Activated CD8-positive, alpha-beta memory T cell treated with anti-CD3 and anti-CD28 coated beads, Interleukin-2, amount 50 U/mL, for 1 hour (primary cell): ENCODE measurements around the gene PRAMEF27.
"Not testable (repeated sequence)": the region's sequence is repeated elsewhere in the genome, so short reads cannot be mapped to it uniquely, and the experiment has no call there.

ENCODE experiments used
- DNase-seq: peaks from one replicate; pipeline ENCODE4 v3.0.0-alpha.2; 2020; ENCODE audit errors: extremely low read depth

PRAMEF27 gene

DNA sequence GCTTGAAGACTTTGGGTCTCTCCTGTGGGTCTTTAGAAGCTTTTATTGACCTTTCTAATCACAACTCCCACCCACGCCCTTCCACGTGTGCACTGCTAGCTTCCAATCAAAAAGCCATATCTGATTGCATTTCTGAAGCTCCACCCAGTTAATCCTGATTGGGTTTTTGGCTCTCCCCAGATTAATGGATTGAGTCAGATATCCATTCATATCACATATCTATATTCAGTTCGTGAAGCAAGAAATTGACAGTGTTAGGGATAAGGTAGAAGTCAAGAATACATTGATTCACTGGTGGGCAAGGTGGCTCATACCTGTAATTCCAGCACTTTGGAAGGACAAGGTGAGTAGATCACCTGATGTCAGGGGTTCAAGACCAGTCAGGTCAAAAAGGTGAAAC is at the start of gene PRAMEF27:
Gene PRAMEF27 (minus strand): TSS at position 101 of the 400 bp plus-strand sequence. CDS start 2,916 bp downstream, outside the sequence.
- DNase-seq, result not testable (repeated sequence)

DNA sequence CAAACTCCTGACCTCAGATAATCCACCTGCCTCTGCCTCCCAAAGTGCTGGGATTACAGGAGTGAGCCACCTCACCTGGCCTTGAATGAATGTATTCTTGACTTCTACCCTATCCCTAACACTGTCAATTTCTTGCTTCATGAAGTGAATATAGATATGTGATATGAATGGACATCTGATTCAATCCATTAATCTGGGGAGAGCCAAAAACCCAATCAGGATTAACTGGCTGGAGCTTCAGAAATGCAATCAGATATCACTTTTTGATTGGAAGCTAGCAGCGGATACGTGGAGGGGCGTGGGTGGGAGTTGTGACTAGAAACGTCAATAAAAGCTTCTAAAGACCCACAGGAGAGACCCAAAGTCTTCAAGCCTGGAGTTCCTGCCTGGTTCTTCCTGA is 14.1 kb upstream of the PRAMEF27 start, which contains the start of gene PRAMEF25:
Gene PRAMEF25 (plus strand): TSS at position 301 of the 400 bp plus-strand sequence. CDS start 2,920 bp downstream, outside the sequence.
- DNase-seq, result not testable (repeated sequence)

- DNase-seq, result not testable (repeated sequence)
Measured at GRCh38 chr1:13019846-13020245, 36.5 kb downstream of the PRAMEF27 start.

DNA sequence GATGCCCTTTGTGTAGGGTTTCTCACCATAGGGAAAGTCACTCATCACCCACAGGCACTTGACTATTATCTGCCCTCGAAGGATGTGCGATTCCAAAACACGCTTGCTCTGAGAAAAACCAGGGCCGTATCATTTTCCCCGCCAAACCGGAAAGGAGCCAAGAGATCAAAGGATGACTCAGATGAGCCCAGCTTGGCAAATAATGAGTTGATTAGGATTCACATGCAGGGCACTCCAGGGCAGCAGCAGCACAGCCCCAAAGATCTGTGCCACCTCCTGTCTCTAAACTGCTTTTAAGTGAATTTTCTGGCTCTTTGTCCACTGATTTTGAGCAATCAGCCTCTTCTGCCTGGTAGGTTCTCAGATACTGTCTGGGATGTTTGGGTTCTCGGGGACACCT is 44.4 kb downstream of the PRAMEF27 start:
- DNase-seq, result not testable (repeated sequence)

- not testable (repeated sequence) for DNase-seq
Measured at GRCh38 chr1:13009348-13009747, 47.0 kb downstream of the PRAMEF27 start.

- not testable (repeated sequence) for DNase-seq
Measured at GRCh38 chr1:13005732-13006131, 50.6 kb downstream of the PRAMEF27 start.
